Neural progenitor cell (in vitro differentiated cells): Measurements from ENCODE around the gene MYLK. TPM values are rescaled to one million over a fixed set of nuclear protein-coding genes. Genes with fewer than 3 reads are reported as not detected.

ENCODE experiments used
- DNase-seq: peaks from one replicate; pipeline ENCODE4 v3.0.0-alpha.2; 2016; ENCODE audit warnings: low spot score
- H2AFZ ChIP-seq: fragments of 200-600 bp; sonication (generic); replicated peaks from 2 replicates; pipeline ENCODE4 v1.6.1; 2016; ENCODE audit warnings: antibody characterized with exemption
- H3F3A ChIP-seq: fragments of 200-600 bp; sonication (generic); 2 replicates; pipeline ENCODE4 v1.6.1; 2016; ENCODE audit warnings: antibody characterized with exemption, low read depth
- H3K27ac ChIP-seq: fragments of 200-600 bp; sonication (generic); 2 replicates; pipeline ENCODE4 v1.5.1; 2016; ENCODE audit warnings: mild to moderate bottlenecking
- H3K27me3 ChIP-seq: fragments of 200-600 bp; sonication (generic); 2 replicates; pipeline ENCODE4 v1.6.1; 2016; ENCODE audit warnings: mild to moderate bottlenecking, moderate library complexity
- H3K36me3 ChIP-seq: fragments of 200-600 bp; sonication (generic); 2 replicates; pipeline ENCODE4 v1.5.1; 2016
- H3K4me1 ChIP-seq: fragments of 200-600 bp; sonication (generic); 2 replicates; pipeline ENCODE4 v1.6.1; 2016; ENCODE audit warnings: mixed run types
- H3K4me2 ChIP-seq: fragments of 200-600 bp; sonication (generic); 2 replicates; pipeline ENCODE4 v1.6.1; 2016
- H3K4me3 ChIP-seq: fragments of 200-600 bp; sonication (generic); 2 replicates; pipeline ENCODE4 v1.5.1; 2016
- H3K79me2 ChIP-seq: fragments of 200-600 bp; sonication (generic); 2 replicates; pipeline ENCODE4 v1.6.1; 2016; ENCODE audit warnings: low read depth
- H3K9ac ChIP-seq: fragments of 200-600 bp; sonication (generic); 2 replicates; pipeline ENCODE4 v1.6.1; 2016
- H3K9me3 ChIP-seq: fragments of 200-600 bp; sonication (generic); 2 replicates; pipeline ENCODE4 v1.5.1; 2016; ENCODE audit warnings: low read depth
- H4K20me1 ChIP-seq: fragments of 200-600 bp; sonication (generic); 2 replicates; pipeline ENCODE4 v1.6.1; 2016; ENCODE audit warnings: low read depth
- H3K27ac Mint-ChIP-seq: 3 replicates; pipeline ENCODE4 v1.8.0; 2021; ENCODE audit warnings: mixed read lengths
- H3K27me3 Mint-ChIP-seq: 2 replicates; pipeline ENCODE4 v1.8.0; 2022; ENCODE audit warnings: low read depth, mild to moderate bottlenecking, inconsistent platforms, moderate library complexity, mixed read lengths; ENCODE audit not compliant: insufficient read depth
- H3K36me3 Mint-ChIP-seq: 3 replicates; pipeline ENCODE4 v1.8.0; 2021; ENCODE audit warnings: mixed read lengths
- H3K4me1 Mint-ChIP-seq: 3 replicates; pipeline ENCODE4 v1.8.0; 2021; ENCODE audit warnings: mixed read lengths
- H3K4me3 Mint-ChIP-seq: 3 replicates; pipeline ENCODE4 v1.8.0; 2021; ENCODE audit warnings: mild to moderate bottlenecking, moderate library complexity, mixed read lengths
- H3K9me3 Mint-ChIP-seq: 3 replicates; pipeline ENCODE4 v1.8.0; 2020; ENCODE audit warnings: mixed read lengths
- EZH2 ChIP-seq: fragments of 200-600 bp; sonication (generic); IDR thresholded peaks from 2 replicates; pipeline ENCODE4 v1.6.1; 2017; ENCODE audit warnings: antibody characterized with exemption, mild to moderate bottlenecking, moderate library complexity
- EZH2phosphoT487 ChIP-seq: fragments of 200-600 bp; sonication (generic); IDR thresholded peaks from 2 replicates; pipeline ENCODE4 v1.6.1; 2017; ENCODE audit warnings: antibody characterized with exemption
- total RNA-seq: library from RNA; depleted of rRNA; stranded (reverse); fragments of >200 nt; gene quantifications from 2 replicates; pipeline ENCODE4 v1.2.3, GENCODE V29; 2015; ENCODE audit warnings: low replicate concordance
- TF ChIP-seq, protein P1 (sequence below): fragments of 200-600 bp; sonication (generic); IDR thresholded peaks from 2 replicates; pipeline ENCODE4 v1.5.1; 2017; ENCODE audit warnings: antibody characterized with exemption, mild to moderate bottlenecking

The MYLK gene
- total RNA-seq, 1 donor from 2014 or later = 28.4 TPM

GRCh38 chr3:123623346-123623880 lies 260.7 kb downstream of the MYLK start:
- Histone ChIP-seq H3K79me2 (no peaks in the 10 kb centered on the region), H2AFZ (no peak overlapping the region), H3F3A (peaks cover 4% of the 10 kb centered on the region), H3K36me3 (no peaks in the 10 kb centered on the region), H3K4me3 (no peak overlapping the region), H3K9me3 (no peaks in the 10 kb centered on the region), H4K20me1 (no peaks in the 10 kb centered on the region), H3K9ac (no peak overlapping the region), H3K27ac (no peak overlapping the region), H3K4me2 (no peak overlapping the region), H3K27me3 (no peaks in the 10 kb centered on the region), H3K4me1 (no peaks in the 10 kb centered on the region)
- Mint-ChIP-seq H3K4me1 (no peaks in the 10 kb centered on the region), H3K27me3 (peaks cover 3% of the 10 kb centered on the region), H3K4me3 (no peak overlapping the region), H3K27ac (no peak overlapping the region), H3K36me3 (peaks cover 25% of the 10 kb centered on the region), H3K9me3 (no peaks in the 10 kb centered on the region)
- TF ChIP-seq EZH2 (no peak), EZH2phosphoT487 (no peak)
- TF ChIP-seq, protein P1, sequence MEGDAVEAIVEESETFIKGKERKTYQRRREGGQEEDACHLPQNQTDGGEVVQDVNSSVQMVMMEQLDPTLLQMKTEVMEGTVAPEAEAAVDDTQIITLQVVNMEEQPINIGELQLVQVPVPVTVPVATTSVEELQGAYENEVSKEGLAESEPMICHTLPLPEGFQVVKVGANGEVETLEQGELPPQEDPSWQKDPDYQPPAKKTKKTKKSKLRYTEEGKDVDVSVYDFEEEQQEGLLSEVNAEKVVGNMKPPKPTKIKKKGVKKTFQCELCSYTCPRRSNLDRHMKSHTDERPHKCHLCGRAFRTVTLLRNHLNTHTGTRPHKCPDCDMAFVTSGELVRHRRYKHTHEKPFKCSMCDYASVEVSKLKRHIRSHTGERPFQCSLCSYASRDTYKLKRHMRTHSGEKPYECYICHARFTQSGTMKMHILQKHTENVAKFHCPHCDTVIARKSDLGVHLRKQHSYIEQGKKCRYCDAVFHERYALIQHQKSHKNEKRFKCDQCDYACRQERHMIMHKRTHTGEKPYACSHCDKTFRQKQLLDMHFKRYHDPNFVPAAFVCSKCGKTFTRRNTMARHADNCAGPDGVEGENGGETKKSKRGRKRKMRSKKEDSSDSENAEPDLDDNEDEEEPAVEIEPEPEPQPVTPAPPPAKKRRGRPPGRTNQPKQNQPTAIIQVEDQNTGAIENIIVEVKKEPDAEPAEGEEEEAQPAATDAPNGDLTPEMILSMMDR = no peak
- no peak for DNase-seq

GRCh38 chr3:123622766-123623165 lies 261.4 kb downstream of the MYLK start:
- H3K36me3 ChIP-seq = no peaks in the 10 kb centered on the region
- no peaks in the 10 kb centered on the region for H4K20me1 ChIP-seq
- TF ChIP-seq EZH2phosphoT487 = no peak
- TF ChIP-seq, protein P1 = no peak
- no peak for TF ChIP-seq EZH2
- no peaks in the 10 kb centered on the region for H3K27me3 ChIP-seq
- no peaks in the 10 kb centered on the region for H3K79me2 ChIP-seq
- H3K27ac Mint-ChIP-seq = no peak overlapping the region
- no peak overlapping the region for H2AFZ ChIP-seq
- no peak overlapping the region for H3K27ac ChIP-seq
- no peaks in the 10 kb centered on the region for H3K9me3 Mint-ChIP-seq
- no peak overlapping the region for H3K4me3 Mint-ChIP-seq
- no peaks in the 10 kb centered on the region for H3K4me1 ChIP-seq
- H3K4me2 ChIP-seq = no peak overlapping the region
- DNase-seq = no peak
- H3K36me3 Mint-ChIP-seq = peaks cover 23% of the 10 kb centered on the region
- H3K4me1 Mint-ChIP-seq = no peaks in the 10 kb centered on the region
- H3K9ac ChIP-seq = no peak overlapping the region
- no peak overlapping the region for H3K4me3 ChIP-seq
- peaks cover 3% of the 10 kb centered on the region for H3K27me3 Mint-ChIP-seq
- H3K9me3 ChIP-seq = no peaks in the 10 kb centered on the region
- H3F3A ChIP-seq = peaks cover 4% of the 10 kb centered on the region

- TF ChIP-seq EZH2phosphoT487 = no peak
- TF ChIP-seq EZH2 = no peak
- TF ChIP-seq, protein P1 = no peak
- Mint-ChIP-seq H3K27me3 (peaks cover 3% of the 10 kb centered on the region), H3K4me3 (no peak overlapping the region), H3K4me1 (no peaks in the 10 kb centered on the region), H3K36me3 (peaks cover 22% of the 10 kb centered on the region), H3K27ac (no peak overlapping the region), H3K9me3 (no peaks in the 10 kb centered on the region)
- Histone ChIP-seq H3K4me1 (no peaks in the 10 kb centered on the region), H4K20me1 (no peaks in the 10 kb centered on the region), H2AFZ (no peak overlapping the region), H3F3A (peaks cover 4% of the 10 kb centered on the region), H3K4me2 (no peak overlapping the region), H3K4me3 (no peak overlapping the region), H3K9ac (no peak overlapping the region), H3K79me2 (no peaks in the 10 kb centered on the region), H3K9me3 (no peaks in the 10 kb centered on the region), H3K36me3 (no peaks in the 10 kb centered on the region), H3K27ac (no peak overlapping the region), H3K27me3 (no peaks in the 10 kb centered on the region)
- DNase-seq = no peak
These were observed 262.3 kb downstream of the MYLK start for GRCh38 chr3:123621850-123622189.
